Liver (tissue), 9 donors: ENCODE results near the gene ADAMTS19. TPM values are rescaled to one million over a fixed set of nuclear protein-coding genes. Genes with fewer than 3 reads are reported as not detected.
"Not testable (repeated sequence)": the region's sequence is repeated elsewhere in the genome, so short reads cannot be mapped to it uniquely, and the experiment has no call there.

Experiments
- DNase-seq: peaks from one replicate; pipeline ENCODE4 v3.0.0-alpha.2; 2017; ENCODE audit warnings: low spot score
- H3K27ac ChIP-seq, 2 donors: one replicate each; pipeline ENCODE4 v1.7.0; 2013; ENCODE audit warnings: inconsistent platforms in 2 of 2, low read length in 2 of 2, control low read depth in 1 of 2, low read depth in 1 of 2, mild to moderate bottlenecking in 1 of 2
- H3K27me3 ChIP-seq, 4 donors: one replicate each; pipeline versions ENCODE4 v1.6.1 to v1.7.0; 2013; ENCODE audit warnings: low read length in 3 of 4, inconsistent platforms in 1 of 4, mild to moderate bottlenecking in 1 of 4, moderate library complexity in 1 of 4; ENCODE audit not compliant: control insufficient read depth in 4 of 4, insufficient read depth in 4 of 4
- H3K36me3 ChIP-seq, 4 donors: one replicate each; pipeline versions ENCODE4 v1.6.1 to v1.7.0; 2013; ENCODE audit warnings: low read length in 3 of 4, mild to moderate bottlenecking in 3 of 4, low read depth in 1 of 4, moderate library complexity in 1 of 4; ENCODE audit not compliant: control insufficient read depth in 4 of 4, insufficient read depth in 3 of 4
- H3K4me1 ChIP-seq, 4 donors: one replicate each; pipeline versions ENCODE4 v1.6.1 to v1.7.0; 2013; ENCODE audit warnings: low read length in 3 of 4, mild to moderate bottlenecking in 3 of 4, moderate library complexity in 1 of 4; ENCODE audit not compliant: control insufficient read depth in 4 of 4, insufficient read depth in 4 of 4
- H3K4me3 ChIP-seq, 3 donors: one replicate each; pipeline versions ENCODE4 v1.6.1 to v1.7.0; 2013; ENCODE audit warnings: low read length in 3 of 3, control low read depth in 1 of 3, low read depth in 1 of 3, mild to moderate bottlenecking in 1 of 3
- H3K9ac ChIP-seq, 2 donors: one replicate each; pipeline ENCODE4 v1.7.0; 2013; ENCODE audit warnings: low read length in 2 of 2, mild to moderate bottlenecking in 2 of 2, moderate library complexity in 2 of 2, control low read depth in 1 of 2, low read depth in 1 of 2
- H3K9me3 ChIP-seq, 4 donors: one replicate each; pipeline versions ENCODE4 v1.6.1 to v1.7.0; 2013; ENCODE audit warnings: low read length in 3 of 4; ENCODE audit not compliant: control insufficient read depth in 4 of 4
- HNF4A ChIP-seq, 2 donors: conservative IDR thresholded peaks; 2 replicates each; pipeline ENCODE4 v1.6.1; 2016; ENCODE audit warnings: antibody characterized with exemption in 2 of 2, mild to moderate bottlenecking in 2 of 2
- RAD21 ChIP-seq, 2 donors: IDR thresholded peaks; 2 replicates each; pipeline ENCODE4 v1.6.1; 2016; ENCODE audit warnings: antibody characterized with exemption in 2 of 2, mild to moderate bottlenecking in 2 of 2
- RXRA ChIP-seq, 2 donors: IDR thresholded peaks; 2 replicates each; pipeline ENCODE4 v1.6.1; 2017 to 2018; ENCODE audit warnings: antibody characterized with exemption in 2 of 2, mild to moderate bottlenecking in 1 of 2
- TAF1 ChIP-seq: conservative IDR thresholded peaks from 2 replicates; pipeline ENCODE4 v1.6.1; 2016; ENCODE audit warnings: antibody characterized with exemption, mild to moderate bottlenecking
- WGBS: extraction: QIAGEN DNeasy Blood & Tissue Kit; methylation state at CpG from one replicate; pipeline ENCODE4 v1.1.7; 2013; 5-methylcytosine and 5-hydroxymethylcytosine counted together
- polyA plus RNA-seq, 2 donors: library from polyadenylated mRNA; stranded (reverse) in 1 of 2; unstranded in 1 of 2; fragments of 200-250 nt in 1 of 2; fragments of >200 nt in 1 of 2; fragmentation: Nextera tagmentation in 1 of 2; extraction: Ambion mirVana in 1 of 2; gene quantifications; one replicate each; pipeline versions ENCODE4 v1.2.1 to v1.2.3, GENCODE V29; 2013 to 2015
- total RNA-seq, 2 donors: library from RNA; depleted of rRNA; stranded (reverse); fragments of >200 nt; gene quantifications; one replicate each; pipeline ENCODE4 v1.2.3, GENCODE V29; 2014
- TF ChIP-seq, protein P1 (sequence below): IDR thresholded peaks from 2 replicates; pipeline ENCODE4 v1.6.1; 2016; ENCODE audit warnings: antibody characterized with exemption
- TF ChIP-seq, protein P2 (sequence below): IDR thresholded peaks from 2 replicates; pipeline ENCODE4 v1.6.1; 2016; ENCODE audit warnings: antibody characterized with exemption, mild to moderate bottlenecking
- TF ChIP-seq, protein P3 (sequence below): IDR thresholded peaks from 2 replicates; pipeline ENCODE4 v1.6.1; 2016; ENCODE audit warnings: antibody characterized with exemption
- donor health status: healthy.
- donor health status: healthy.
- donor health status: healthy.
- donor health status: healthy.
- donor health status: healthy.

Gene ADAMTS19
- total and polyA plus RNA-seq, 4 donors, result 0.09 TPM; not detected in 3

DNA sequence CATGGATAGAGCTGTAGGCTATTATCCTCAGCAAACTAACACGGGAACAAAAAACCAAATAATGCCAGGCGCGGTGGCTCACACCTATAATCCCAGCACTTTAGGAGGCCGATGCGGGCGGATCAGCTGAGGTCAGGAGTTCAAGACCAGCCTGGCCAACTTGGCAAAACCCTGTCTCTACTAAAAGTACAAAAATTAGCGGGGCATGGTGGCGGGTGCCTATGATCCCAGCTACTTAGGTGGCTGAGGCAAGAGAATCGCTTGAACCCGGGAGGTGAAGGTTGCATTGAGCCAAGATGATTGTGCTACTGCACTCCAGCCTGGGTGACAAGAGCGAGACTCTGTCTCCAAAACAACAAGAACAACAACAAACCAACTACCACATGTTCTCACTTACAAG, 177.4 kb downstream of the ADAMTS19 start:
- H3K36me3 ChIP-seq, H3K4me1 ChIP-seq, H3K27me3 ChIP-seq, H3K9me3 ChIP-seq, DNase-seq, H3K4me3 ChIP-seq, H3K9ac ChIP-seq, H3K27ac ChIP-seq: not testable (repeated sequence)
- 92% methylated on average over 11 of the region's 11 CpGs for WGBS

GRCh38 chr5:129639331-129639730, 179.2 kb downstream of the ADAMTS19 start:
- no peak overlapping the region for H3K27ac ChIP-seq
- WGBS, result 55% methylated on average over 4 of the region's 4 CpGs
- no peak for TF ChIP-seq RXRA (IDR thresholded peaks at IDR 0.05)
- TF ChIP-seq, protein P1, sequence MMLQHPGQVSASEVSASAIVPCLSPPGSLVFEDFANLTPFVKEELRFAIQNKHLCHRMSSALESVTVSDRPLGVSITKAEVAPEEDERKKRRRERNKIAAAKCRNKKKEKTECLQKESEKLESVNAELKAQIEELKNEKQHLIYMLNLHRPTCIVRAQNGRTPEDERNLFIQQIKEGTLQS, result no peak
- no peak overlapping the region for H3K9ac ChIP-seq
- H3K27me3 ChIP-seq, result peaks cover 0 to 2% (median 0%) of the 10 kb centered on the region in 4 donors
- DNase-seq, result no peak
- H3K9me3 ChIP-seq, result no peaks in the 10 kb centered on the region
- H3K4me3 ChIP-seq, result no peak overlapping the region
- no peaks in the 10 kb centered on the region for H3K4me1 ChIP-seq
- H3K36me3 ChIP-seq, result no peaks in the 10 kb centered on the region

GRCh38 chr5:129652349-129653056, 192.4 kb downstream of the ADAMTS19 start:
- 60% methylated on average over 2 of the region's 2 CpGs for WGBS
- no peak for DNase-seq
- no peaks in the 10 kb centered on the region for H3K27me3 ChIP-seq
- no peak overlapping the region for H3K9ac ChIP-seq
- TF ChIP-seq HNF4A (conservative IDR thresholded peaks at IDR 0.05) (no peak), RXRA (IDR thresholded peaks at IDR 0.05) (no peak), TAF1 (no peak), RAD21 (IDR thresholded peaks at IDR 0.05) (no peak)
- TF ChIP-seq, protein P2, sequence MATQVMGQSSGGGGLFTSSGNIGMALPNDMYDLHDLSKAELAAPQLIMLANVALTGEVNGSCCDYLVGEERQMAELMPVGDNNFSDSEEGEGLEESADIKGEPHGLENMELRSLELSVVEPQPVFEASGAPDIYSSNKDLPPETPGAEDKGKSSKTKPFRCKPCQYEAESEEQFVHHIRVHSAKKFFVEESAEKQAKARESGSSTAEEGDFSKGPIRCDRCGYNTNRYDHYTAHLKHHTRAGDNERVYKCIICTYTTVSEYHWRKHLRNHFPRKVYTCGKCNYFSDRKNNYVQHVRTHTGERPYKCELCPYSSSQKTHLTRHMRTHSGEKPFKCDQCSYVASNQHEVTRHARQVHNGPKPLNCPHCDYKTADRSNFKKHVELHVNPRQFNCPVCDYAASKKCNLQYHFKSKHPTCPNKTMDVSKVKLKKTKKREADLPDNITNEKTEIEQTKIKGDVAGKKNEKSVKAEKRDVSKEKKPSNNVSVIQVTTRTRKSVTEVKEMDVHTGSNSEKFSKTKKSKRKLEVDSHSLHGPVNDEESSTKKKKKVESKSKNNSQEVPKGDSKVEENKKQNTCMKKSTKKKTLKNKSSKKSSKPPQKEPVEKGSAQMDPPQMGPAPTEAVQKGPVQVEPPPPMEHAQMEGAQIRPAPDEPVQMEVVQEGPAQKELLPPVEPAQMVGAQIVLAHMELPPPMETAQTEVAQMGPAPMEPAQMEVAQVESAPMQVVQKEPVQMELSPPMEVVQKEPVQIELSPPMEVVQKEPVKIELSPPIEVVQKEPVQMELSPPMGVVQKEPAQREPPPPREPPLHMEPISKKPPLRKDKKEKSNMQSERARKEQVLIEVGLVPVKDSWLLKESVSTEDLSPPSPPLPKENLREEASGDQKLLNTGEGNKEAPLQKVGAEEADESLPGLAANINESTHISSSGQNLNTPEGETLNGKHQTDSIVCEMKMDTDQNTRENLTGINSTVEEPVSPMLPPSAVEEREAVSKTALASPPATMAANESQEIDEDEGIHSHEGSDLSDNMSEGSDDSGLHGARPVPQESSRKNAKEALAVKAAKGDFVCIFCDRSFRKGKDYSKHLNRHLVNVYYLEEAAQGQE, result no peak
- TF ChIP-seq, protein P3, sequence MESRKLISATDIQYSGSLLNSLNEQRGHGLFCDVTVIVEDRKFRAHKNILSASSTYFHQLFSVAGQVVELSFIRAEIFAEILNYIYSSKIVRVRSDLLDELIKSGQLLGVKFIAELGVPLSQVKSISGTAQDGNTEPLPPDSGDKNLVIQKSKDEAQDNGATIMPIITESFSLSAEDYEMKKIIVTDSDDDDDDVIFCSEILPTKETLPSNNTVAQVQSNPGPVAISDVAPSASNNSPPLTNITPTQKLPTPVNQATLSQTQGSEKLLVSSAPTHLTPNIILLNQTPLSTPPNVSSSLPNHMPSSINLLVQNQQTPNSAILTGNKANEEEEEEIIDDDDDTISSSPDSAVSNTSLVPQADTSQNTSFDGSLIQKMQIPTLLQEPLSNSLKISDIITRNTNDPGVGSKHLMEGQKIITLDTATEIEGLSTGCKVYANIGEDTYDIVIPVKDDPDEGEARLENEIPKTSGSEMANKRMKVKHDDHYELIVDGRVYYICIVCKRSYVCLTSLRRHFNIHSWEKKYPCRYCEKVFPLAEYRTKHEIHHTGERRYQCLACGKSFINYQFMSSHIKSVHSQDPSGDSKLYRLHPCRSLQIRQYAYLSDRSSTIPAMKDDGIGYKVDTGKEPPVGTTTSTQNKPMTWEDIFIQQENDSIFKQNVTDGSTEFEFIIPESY, result no peak
- no peak overlapping the region for H3K4me3 ChIP-seq
- no peaks in the 10 kb centered on the region for H3K36me3 ChIP-seq
- no peaks in the 10 kb centered on the region for H3K4me1 ChIP-seq
- no peaks in the 10 kb centered on the region for H3K9me3 ChIP-seq
- H3K27ac ChIP-seq, result no peak overlapping the region
